ES-I3 (cell line): Measurements from ENCODE around the gene COMTD1.
"Not testable (repeated sequence)": the region's sequence is repeated elsewhere in the genome, so short reads cannot be mapped to it uniquely, and the experiment has no call there.

ENCODE experiments used
- H3K36me3 ChIP-seq: 2 replicates; pipeline ENCODE4 v1.6.1; 2013; ENCODE audit warnings: mild to moderate bottlenecking, low read length, control low read depth, moderate library complexity; ENCODE audit not compliant: insufficient read depth
- H3K4me1 ChIP-seq: 2 replicates; pipeline ENCODE4 v1.6.1; 2013; ENCODE audit warnings: mild to moderate bottlenecking, control low read depth, low read length; ENCODE audit not compliant: insufficient read depth
- H3K9ac ChIP-seq: 2 replicates; pipeline ENCODE4 v1.6.1; 2013; ENCODE audit warnings: low read depth, mild to moderate bottlenecking, low read length, moderate library complexity
- H3K9me3 ChIP-seq: 2 replicates; pipeline ENCODE4 v1.6.1; 2013; ENCODE audit warnings: mild to moderate bottlenecking, low read length, moderate library complexity; ENCODE audit not compliant: control insufficient read depth, insufficient read depth

COMTD1 gene

DNA sequence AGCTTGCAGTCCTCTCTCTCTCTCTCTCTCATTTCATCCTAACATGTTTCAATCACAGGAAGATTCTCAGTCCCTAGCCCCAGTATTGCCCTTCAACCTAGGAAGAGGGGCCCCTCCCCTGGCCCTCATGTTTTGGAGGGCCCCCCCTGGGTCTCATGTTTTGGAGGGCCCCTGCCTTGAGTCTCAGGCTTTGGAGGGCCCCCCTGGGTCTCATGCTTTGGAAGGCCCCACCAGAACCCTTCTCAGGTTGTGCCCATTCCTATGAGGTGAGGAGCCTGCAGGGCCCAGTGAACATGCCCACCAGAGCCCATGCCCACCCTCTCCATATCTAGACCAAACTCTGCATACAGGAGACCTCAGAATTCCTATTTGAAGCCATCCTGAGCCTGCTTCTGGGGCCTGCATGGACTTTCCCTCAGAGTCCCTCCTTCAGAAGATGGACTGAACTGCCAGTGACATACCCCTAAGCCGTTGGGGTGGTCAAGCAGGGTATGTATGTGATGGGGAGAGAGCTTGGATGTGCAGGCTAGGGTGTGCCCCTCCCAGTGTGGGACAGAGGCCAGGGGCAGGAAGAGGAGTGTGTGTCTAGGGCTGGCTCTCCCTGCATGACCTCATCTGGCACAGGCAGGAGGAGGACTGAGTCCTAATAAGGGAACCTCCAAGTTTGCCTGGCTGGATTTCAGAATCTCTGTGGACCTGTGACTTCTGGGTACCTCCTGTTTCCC lies 33.3 kb downstream of the COMTD1 start:
- Histone ChIP-seq H3K9ac (no peak overlapping the region), H3K36me3 (no peaks in the 10 kb centered on the region), H3K9me3 (no peaks in the 10 kb centered on the region), H3K4me1 (peaks cover 6% of the 10 kb centered on the region)

DNA sequence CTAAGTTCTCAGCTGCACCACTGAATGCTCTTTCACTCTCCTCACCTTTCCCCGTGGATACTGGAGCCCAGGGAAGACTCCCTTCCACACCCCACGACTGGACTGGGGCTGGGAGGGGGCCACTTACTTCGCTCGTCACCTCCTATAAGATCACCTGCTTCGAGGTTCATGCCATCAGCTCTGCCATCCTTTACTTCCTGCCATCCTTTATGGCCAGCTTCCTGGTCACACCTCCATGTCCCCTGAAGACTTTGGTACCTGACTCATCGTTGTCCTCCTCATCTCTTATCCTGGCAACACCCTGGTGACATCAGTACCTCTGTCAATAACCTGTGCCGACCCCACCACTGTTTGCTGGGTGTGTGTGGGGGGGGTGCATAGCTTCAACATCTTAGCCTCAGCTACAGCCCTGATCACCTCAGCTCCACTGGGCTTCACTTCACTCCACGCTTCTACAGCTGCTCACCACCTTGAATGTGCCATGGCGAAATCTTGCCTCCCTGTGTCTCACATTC lies 33.9 kb downstream of the COMTD1 start:
- Histone ChIP-seq H3K4me1 (peaks cover 1% of the 10 kb centered on the region), H3K9ac (no peak overlapping the region), H3K9me3 (no peaks in the 10 kb centered on the region), H3K36me3 (no peaks in the 10 kb centered on the region)

DNA sequence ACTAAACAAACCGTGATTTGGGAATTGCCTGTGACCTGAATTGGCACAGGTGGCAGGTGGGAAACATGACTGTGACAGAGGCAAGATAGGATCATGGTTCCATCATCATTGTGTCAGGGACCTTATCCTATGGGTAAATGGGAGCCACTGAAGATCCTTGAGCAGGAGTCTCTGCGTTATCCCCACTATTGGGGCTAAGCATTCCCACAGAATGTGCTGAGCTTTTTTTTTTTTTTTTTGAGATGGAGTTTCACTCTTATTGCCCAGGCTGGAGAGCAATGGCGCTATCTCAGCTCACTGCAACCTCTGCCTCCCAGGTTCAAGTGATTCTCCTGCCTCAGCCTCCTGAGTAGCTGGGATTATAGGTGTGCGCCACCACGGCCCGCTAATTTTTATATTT lies 35.8 kb downstream of the COMTD1 start:
- not testable (repeated sequence) for H3K4me1 ChIP-seq, H3K9me3 ChIP-seq, H3K9ac ChIP-seq, H3K36me3 ChIP-seq

DNA sequence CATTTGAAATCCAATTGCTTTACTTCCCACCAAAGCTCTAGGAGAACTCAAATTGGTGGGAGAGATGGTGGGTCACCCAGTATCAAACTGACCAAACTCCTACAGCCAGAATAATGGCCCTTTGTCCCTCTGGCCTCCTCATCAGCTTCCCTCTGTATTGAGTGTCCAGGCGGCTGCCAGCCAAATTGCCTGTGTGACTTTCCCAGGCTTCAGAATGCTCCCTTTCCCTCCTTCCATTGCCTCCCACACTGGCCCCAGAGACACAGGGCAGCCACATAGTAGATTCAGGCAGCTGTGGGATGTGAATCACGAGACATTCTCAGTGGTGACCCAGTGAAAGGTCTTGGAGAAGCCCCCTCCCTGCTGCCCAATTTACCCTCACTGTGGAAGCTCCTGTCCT lies 37.9 kb downstream of the COMTD1 start:
- no peaks in the 10 kb centered on the region for H3K9me3 ChIP-seq
- no peak overlapping the region for H3K9ac ChIP-seq
- no peaks in the 10 kb centered on the region for H3K36me3 ChIP-seq
- H3K4me1 ChIP-seq: no peaks in the 10 kb centered on the region; the same call in 1 of the 2 replicates

DNA sequence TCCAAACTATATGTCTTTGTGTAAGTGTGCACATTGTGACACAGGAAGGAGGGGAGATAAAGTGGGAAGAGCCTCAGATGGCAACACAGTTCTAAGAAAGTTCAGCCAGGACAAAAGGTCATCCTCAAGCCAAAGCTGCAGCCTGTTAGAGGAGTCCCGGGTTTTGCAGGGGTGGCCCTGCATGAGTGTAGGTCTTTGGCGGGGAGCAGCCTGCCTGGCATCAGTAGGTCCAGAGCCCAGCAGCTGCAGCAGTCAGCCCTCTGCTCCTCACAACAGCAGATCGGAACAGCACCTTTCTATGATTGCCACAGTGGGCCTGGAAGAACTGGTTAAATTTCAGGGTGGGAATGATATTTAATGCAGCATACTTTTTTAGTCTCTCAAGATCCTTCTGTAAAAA lies 38.7 kb downstream of the COMTD1 start:
- H3K9me3 ChIP-seq: no peaks in the 10 kb centered on the region
- H3K9ac ChIP-seq: no peak overlapping the region
- no peaks in the 10 kb centered on the region for H3K36me3 ChIP-seq
- H3K4me1 ChIP-seq: no peaks in the 10 kb centered on the region

DNA sequence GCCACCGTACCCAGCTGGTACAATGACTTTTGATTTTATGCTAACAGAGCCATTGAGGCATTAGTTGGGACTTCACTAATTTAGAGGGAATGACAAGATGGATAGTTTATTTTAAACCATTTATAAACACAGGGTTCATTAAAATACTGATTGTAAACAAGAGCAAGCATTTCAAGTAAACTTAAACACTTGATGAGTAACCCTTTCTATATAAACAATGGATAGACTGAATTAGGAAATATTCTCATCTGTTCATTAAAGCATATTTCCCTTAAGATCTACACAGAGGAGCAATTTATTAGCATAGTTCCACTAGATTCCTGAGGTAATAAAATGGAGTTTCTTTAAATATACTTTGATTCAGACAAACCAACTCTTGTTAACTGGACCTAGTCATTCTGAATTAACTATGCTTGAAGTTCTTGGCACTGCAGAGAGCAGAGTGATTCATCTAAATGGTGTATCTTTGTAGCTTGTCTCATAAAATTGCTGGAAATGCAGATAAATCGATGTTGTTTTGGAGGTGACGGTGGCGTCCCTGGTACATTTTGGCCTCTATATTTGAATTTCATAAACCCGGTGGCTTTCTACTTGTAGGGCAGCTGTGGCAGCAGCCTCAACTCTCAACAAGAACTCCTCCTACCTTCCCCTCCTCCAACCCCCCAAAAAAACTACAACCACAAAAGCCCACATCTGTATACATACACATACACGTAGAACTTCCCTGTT lies 40.6 kb downstream of the COMTD1 start:
- H3K9me3 ChIP-seq: no peaks in the 10 kb centered on the region
- H3K4me1 ChIP-seq: 0 out of 2 replicates have a peak, but pooled peaks cover 6% of the 10 kb centered on the region
- no peaks in the 10 kb centered on the region for H3K36me3 ChIP-seq
- no peak overlapping the region for H3K9ac ChIP-seq

DNA sequence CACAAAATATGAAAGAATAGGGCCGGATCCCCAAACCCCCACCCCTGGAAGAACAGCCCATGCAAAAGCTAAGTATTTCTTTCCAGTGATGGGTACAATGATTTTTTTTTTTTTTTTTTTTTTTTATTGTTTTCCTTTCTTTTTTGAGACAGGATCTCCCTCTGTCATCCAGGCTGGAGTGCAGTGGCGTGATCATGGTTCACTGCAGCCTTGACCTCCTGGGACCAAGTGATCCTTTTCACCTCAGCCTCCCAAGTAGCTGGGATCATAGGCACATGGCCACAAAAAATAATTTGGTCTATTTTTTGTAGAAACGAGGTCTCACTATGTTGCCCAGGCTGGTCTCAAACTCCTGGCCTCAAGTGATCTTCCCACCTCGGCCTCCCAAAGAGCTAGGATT lies 41.1 kb downstream of the COMTD1 start:
- H3K4me1 ChIP-seq, H3K9ac ChIP-seq, H3K9me3 ChIP-seq, H3K36me3 ChIP-seq: not testable (repeated sequence)

DNA sequence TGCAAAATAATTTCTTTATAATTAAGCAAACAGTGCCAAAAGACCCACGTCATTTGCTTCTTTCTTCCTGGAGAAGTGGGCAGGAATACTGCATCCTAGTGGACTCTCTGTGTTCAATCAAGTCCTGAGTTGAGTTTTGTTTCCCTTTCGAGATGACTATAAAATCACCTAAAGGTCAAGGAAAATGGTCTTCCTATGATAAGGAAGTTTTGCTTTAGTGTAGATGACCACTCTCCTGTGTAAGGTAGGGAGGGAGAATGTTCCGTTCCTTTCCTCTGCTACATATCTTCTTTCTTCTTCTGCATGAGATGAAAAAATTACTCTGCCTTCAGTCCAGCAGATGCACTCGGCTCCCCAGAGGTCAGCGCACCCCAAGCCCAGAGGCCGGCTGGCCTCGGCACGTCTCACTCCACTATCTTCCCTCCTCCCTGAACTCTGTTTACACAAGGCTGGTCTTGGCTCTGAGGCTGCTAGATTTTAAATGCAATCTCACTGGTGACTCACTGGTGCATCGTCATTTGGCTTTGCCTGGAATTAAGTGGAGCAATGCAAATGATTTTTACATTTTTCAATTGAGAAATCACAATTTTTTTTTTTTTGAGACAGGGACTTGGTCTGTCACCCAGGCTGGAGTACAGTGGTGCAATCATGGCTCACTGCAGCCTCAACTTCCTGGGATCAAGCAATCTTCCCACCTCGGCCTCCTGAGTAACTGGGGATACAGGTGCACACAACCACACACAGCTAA lies 43.8 kb downstream of the COMTD1 start:
- Histone ChIP-seq H3K36me3 (no peaks in the 10 kb centered on the region), H3K4me1 (peaks cover 11% of the 10 kb centered on the region), H3K9ac (no peak overlapping the region; the same call in 1 of the 2 replicates), H3K9me3 (no peaks in the 10 kb centered on the region)

DNA sequence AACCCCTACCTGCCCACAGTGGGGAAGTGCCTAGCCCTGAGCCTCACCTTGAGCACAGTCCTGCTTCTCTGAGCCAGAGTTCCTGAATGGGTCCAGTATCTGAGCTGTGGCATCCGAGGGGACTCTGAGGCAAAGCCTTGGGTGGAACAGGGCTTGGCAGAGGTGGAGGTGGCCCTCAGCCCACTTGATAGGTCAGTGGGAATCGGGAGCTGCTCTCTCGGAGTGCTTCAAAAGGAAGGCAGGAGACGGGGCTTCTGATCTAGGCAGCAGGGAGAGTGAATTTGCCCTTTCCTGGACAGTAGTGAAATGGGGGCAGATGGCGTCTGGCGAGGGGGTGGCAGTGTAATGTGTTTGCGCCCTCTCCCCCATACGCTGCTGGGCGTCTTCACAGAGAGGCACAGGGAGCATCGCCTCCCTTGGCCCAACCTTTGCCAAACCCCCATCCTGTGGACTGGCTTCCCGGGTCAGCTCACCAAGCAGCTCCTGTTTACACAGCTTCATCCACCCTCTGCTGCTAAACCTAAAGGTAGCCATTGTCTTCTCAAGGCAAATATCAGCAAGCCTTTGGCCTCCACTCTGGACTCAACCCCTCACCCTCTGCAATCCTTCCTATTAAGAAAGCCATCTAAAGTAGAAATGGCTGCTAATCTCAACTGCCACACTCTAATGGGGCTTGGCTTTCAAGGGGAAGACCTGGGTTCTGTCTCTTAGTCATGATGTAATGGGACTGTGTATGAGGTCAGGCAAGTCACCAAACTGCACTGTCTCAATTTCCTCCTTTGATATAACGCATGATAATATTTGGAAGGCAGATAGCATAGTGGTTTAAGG lies 46.3 kb downstream of the COMTD1 start:
- Histone ChIP-seq H3K36me3 (no peaks in the 10 kb centered on the region), H3K9ac (no peak overlapping the region), H3K9me3 (no peaks in the 10 kb centered on the region), H3K4me1 (peaks cover 11% of the 10 kb centered on the region)

DNA sequence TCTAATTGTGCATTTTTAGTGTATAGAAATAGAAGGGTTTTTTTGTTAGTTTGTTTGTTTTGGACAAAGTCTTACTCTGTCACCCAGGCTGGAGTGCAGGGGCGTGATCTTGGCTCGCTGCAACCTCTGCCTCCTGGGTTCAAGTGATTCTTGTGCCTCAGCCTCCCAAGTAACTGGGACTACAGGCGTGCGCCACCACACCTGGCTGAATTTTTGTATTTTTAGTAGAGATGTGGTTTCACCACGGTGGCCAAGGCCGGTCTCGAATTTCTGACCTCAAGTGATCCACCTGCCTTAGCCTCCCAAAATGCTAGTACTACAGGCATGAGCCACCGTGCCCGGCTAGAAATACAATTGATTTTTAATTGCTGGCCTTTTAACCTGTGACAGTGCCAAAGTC lies 47.2 kb downstream of the COMTD1 start:
- not testable (repeated sequence) for H3K36me3 ChIP-seq, H3K9me3 ChIP-seq, H3K9ac ChIP-seq
- H3K4me1 ChIP-seq: peaks cover 11% of the 10 kb centered on the region

DNA sequence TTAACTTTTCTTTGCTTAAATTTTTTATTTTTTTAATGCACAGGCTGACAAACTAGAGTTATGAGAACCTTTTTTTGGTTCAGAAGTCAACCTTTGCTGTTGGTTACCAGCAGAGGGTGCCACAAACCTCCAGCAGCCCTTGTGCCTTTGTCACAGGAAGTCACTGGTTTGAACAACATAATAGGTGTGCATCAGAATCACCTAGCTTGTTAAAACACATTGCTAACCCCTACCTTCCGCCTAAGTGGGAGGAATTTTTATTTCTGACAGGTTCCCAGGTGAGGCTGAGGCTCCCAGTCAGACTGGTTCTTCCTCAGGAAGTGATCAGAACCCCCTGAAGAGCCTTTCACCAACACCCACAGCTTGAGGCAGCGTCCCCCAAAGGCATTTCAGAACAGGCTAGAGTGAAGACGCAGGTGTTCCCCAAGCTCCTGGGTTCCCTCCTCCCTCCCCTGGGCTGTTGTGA lies 47.8 kb downstream of the COMTD1 start:
- no peak overlapping the region for H3K9ac ChIP-seq
- H3K9me3 ChIP-seq: no peaks in the 10 kb centered on the region
- H3K4me1 ChIP-seq: peaks cover 11% of the 10 kb centered on the region
- H3K36me3 ChIP-seq: no peaks in the 10 kb centered on the region

DNA sequence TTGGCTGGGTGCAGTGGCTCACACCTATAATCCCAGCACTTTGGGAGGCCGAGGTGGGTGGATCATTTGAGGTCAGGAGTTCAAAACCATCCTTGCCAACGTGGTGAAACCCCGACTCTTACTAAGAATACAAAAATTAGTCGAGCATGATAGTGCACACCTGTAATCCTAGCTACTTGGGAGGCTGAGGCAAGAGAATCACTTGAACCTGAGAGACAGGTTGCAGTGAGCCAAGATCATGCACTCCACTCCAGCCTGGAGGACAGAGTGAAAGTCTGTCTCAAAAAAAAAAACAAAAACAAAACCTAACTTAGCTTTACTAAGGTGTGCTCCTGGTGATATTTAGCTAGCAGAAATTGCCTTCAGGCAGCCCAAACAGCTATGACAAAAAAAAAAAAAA lies 49.4 kb downstream of the COMTD1 start:
- Histone ChIP-seq H3K9ac (no peak overlapping the region), H3K4me1 (peaks cover 5% of the 10 kb centered on the region), H3K9me3 (no peaks in the 10 kb centered on the region), H3K36me3 (no peaks in the 10 kb centered on the region)
